Measurements from ENCODE around the gene TMEM101.

DNA sequence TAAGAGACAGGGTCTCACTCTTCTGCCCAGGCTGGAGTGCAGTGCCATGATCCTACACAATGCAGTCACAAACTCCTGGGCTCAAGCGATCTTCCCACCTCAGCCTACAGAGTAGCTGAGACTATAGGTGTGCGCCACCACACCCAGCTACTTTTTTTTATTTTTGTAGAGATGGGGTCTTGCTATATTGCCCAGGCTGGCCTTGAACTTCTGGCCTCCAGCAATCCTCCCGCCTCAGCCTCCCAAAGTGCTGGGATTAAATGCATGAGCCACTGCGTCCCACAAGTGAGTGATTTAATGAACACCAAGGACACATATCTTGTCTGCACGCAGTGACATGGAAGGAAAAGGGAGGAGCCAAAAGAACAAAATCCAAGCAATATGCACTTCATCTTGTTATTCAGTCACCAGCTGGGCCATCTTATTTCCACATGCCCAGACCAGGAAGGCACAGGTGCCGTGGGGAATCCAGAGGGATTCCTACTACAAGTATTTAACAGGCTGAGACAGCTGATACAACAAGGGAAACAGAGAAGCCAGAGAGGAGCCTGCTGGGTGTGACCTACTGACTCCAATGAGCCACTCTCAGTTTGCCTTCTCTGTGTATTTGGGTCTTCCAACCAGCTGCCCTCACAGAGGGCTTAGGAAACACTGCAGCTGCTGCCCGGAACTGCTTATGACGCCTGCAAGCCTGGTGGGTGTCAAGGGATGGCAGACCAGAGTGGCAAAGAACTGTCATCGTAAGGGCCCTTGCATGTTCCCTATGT is 34.7 kb upstream of the TMEM101 start:
- TF ChIP-seq CSDC2 (CRISPR knock-in tag; IDR thresholded peaks at IDR 0.05), result no peak
- no peak for TF ChIP-seq ZFP30 (CRISPR knock-in tag; IDR thresholded peaks at IDR 0.05)
- TF ChIP-seq, protein P1, sequence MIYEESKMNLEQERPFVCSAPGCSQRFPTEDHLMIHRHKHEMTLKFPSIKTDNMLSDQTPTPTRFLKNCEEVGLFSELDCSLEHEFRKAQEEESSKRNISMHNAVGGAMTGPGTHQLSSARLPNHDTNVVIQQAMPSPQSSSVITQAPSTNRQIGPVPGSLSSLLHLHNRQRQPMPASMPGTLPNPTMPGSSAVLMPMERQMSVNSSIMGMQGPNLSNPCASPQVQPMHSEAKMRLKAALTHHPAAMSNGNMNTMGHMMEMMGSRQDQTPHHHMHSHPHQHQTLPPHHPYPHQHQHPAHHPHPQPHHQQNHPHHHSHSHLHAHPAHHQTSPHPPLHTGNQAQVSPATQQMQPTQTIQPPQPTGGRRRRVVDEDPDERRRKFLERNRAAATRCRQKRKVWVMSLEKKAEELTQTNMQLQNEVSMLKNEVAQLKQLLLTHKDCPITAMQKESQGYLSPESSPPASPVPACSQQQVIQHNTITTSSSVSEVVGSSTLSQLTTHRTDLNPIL (CRISPR knock-in tag; IDR thresholded peaks at IDR 0.05; ENCODE audit: low read depth), result no peak
- no peak for TF ChIP-seq ZC3H10 (CRISPR knock-in tag; IDR thresholded peaks at IDR 0.05)
- no peak for TF ChIP-seq BACH2 (CRISPR knock-in tag; IDR thresholded peaks at IDR 0.05; ENCODE audit: borderline replicate concordance)
- no peak for TF ChIP-seq ZFP3 (CRISPR knock-in tag; IDR thresholded peaks at IDR 0.05)
- TF ChIP-seq TCF4 (CRISPR knock-in tag; IDR thresholded peaks at IDR 0.05; ENCODE audit: borderline replicate concordance), result no peak
- no peak for TF ChIP-seq ARNTL (CRISPR knock-in tag; IDR thresholded peaks at IDR 0.05; ENCODE audit: borderline replicate concordance, low read depth)
